Vagina (tissue), 2 donors: ENCODE results near the gene HEBP2.

Source experiments
- POLR2A ChIP-seq, 2 donors: fragments of 450-650 bp; IDR thresholded peaks; one replicate each; pipeline ENCODE4 v1.6.1; 2017; ENCODE audit warnings: antibody characterized with exemption in 2 of 2, mild to moderate bottlenecking in 2 of 2, moderate library complexity in 2 of 2
- TF ChIP-seq, protein P1 (sequence below), 3 experiments: fragments of 450-650 bp in 2 of 3; fragments of 200-600 bp in 1 of 3; sonication (generic) in 1 of 3; IDR thresholded peaks; one replicate each; pipeline ENCODE4 v1.5.1; 2017 to 2019; ENCODE audit warnings: antibody characterized with exemption in 3 of 3, mild to moderate bottlenecking in 2 of 3, moderate library complexity in 2 of 3

DNA sequence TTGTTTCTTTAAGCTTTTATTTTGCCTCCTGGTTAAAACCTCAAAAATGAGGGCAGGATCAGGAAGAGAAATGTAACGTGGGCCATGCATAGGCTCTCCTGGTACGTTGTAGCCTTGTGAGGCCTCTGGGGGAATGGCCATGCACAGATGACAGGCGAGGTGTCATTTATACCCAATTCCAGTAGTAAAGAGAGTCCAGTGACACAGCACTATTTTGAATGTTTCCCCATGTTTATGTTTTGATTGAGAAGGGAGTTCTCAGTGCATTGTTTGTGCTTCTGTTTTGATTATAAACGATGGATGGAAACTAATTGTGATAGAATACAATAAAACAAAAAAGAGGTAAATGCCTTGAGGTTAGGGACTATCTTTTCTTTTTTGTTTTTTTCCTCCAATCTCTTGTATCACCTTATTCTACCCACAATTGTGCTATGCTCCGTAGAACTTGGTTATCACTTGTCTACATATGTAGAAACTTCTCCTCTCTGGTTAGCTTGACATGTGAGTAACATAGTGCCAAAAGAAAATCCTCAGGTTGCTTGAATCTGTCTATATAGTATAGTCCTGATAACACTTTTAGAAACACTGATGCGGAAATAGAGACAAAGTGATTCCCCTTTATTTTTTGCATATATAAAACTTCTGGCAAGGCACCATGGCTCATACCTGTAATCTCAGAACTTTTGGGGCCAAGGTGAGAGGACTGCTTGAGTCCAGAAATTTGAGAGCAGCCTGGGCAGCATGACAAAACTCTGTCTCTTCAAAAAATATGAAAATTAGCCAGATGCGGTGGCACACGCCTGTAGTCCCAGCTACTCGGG is 33.2 kb upstream of the HEBP2 start:
- TF ChIP-seq, protein P1, sequence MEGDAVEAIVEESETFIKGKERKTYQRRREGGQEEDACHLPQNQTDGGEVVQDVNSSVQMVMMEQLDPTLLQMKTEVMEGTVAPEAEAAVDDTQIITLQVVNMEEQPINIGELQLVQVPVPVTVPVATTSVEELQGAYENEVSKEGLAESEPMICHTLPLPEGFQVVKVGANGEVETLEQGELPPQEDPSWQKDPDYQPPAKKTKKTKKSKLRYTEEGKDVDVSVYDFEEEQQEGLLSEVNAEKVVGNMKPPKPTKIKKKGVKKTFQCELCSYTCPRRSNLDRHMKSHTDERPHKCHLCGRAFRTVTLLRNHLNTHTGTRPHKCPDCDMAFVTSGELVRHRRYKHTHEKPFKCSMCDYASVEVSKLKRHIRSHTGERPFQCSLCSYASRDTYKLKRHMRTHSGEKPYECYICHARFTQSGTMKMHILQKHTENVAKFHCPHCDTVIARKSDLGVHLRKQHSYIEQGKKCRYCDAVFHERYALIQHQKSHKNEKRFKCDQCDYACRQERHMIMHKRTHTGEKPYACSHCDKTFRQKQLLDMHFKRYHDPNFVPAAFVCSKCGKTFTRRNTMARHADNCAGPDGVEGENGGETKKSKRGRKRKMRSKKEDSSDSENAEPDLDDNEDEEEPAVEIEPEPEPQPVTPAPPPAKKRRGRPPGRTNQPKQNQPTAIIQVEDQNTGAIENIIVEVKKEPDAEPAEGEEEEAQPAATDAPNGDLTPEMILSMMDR (IDR thresholded peaks at IDR 0.05), result no peak
- TF ChIP-seq POLR2A (IDR thresholded peaks at IDR 0.05), result no peak
